MM.1S (cell line): ENCODE measurements around the gene TULP1.

ENCODE experiments used
- CTCF ChIP-seq: fragments of 300-600 bp; sonication (generic); IDR thresholded peaks from 2 replicates; pipeline ENCODE4 v1.5.1; 2016; ENCODE audit warnings: antibody characterized with exemption, low read length, mixed read lengths
- EZH2phosphoT487 ChIP-seq: fragments of 300-600 bp; sonication (generic); IDR thresholded peaks from 2 replicates; pipeline ENCODE4 v1.6.1; 2018; ENCODE audit warnings: antibody characterized with exemption, low read length

GRCh38 chr6:35518566-35519312, 6.0 kb upstream of the TULP1 start:
- no peak for TF ChIP-seq CTCF
- TF ChIP-seq EZH2phosphoT487, result no peak
